ENCODE results near the gene AGAP3.

DNA sequence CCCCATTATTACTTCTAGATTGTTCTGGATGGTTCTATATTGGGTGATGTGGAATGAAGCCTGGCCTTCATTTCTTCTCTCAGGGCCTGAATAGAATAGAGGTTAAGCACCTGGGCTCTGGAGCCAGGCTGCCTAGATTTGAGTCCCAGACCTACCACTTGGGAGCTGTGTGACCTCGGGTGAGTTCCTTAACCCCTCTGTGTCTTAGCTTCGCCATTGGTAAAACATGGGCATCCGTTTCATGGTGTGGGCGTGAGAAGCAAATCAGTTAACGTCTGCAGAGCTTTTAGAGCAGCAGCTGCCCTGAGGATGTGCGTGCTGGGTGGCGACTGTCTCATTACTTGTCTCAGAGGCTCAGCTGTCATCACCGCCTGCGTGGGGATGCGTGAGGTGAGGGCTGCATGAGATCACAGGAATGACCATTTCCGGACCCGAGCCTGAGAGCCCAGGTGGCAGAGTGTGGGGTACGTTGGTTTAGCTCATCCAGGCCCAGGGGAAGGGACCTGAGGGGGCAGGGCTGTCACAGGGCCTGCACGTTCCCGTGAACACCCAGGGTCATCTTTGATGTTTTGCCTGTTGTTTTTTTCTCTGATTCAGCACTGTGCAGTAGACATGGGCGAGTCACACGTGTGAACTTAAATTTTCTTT is 9.7 kb downstream of the AGAP3 start:
- TF ChIP-seq TAF1 (IDR thresholded peaks at IDR 0.05; ENCODE audit: borderline replicate concordance, low read depth, low read length) (no peak), POLR2A (IDR thresholded peaks at IDR 0.05; ENCODE audit: low read depth, low read length) (no peak)

Measured in GM12892 (cell line).